GM19438 (cell line): Measurements from ENCODE around the gene RHBDL2.
"Not testable (repeated sequence)": the region's sequence is repeated elsewhere in the genome, so short reads cannot be mapped to it uniquely, and the experiment has no call there.

Experiments
- ATAC-seq: cut with Tn5 transposase; IDR thresholded peaks from one replicate; pipeline ENCODE4 v1.9.1; 2021; ENCODE audit warnings: low read depth; ENCODE audit not compliant: unreplicated experiment

Gene RHBDL2

DNA sequence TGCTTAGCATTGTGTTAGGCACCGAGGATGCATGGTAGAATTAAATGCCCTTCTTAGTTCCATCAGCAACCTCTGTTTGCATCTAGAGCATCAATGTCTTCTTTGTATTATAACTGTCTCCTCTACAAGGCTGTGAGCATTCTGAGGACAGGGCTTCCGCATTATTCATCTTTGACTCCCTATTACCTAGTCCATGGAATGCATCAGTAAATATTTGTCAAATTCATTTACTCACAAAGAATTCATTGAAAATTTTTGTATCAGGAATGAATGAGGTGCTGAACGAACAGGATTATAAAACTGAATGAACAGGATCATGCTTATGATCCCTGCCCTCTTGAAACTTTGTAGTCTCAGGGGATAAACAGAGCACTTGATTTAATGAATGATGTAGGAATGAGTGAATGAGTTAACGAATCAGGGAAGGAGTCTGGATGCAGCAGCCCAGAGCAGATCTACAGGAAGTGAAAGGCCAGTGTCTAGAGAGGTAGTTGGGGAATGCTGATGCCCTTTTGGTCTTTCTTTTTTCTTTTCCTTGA is 2.8 kb downstream of the RHBDL2 start:
- ATAC-seq = no peak

DNA sequence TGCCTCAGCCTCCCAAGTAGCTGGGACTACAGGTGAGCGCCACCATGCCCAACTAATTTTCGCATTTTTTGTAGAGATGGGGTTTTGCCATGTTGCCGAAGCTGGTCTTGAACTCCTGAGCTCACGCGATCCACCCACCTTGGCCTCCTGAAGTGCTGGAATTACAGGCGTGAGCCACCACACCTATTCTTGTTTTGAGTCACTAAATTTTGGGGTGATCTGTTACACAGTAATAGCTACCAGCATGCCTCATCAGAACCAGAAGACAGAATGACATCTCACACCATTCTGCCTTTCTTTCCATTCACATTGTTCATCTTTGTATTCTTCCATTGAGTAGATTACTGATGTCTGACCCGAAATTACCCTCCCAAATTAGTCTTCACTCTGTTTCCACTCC is 9.1 kb downstream of the RHBDL2 start:
- no peak for ATAC-seq

DNA sequence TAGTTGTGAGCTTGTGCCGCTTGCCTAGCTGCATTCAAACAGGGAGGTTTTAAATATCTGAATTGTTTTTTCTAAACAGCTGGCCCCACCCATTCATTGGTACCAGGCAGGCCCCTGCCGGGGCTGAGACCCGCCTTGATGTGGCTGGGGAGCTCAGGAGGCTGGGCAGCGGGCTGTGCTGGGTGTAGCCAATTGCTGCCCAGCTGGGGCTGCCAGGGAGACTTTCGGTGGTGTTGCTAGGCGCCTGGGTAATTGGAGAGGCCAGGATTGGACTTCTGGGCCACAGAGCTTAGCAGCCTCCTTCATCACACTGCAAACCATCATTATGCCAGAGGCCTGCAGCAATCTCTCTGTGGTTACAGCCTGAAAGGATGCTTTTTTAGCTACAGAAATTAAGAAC is 12.2 kb downstream of the RHBDL2 start:
- ATAC-seq = no peak

DNA sequence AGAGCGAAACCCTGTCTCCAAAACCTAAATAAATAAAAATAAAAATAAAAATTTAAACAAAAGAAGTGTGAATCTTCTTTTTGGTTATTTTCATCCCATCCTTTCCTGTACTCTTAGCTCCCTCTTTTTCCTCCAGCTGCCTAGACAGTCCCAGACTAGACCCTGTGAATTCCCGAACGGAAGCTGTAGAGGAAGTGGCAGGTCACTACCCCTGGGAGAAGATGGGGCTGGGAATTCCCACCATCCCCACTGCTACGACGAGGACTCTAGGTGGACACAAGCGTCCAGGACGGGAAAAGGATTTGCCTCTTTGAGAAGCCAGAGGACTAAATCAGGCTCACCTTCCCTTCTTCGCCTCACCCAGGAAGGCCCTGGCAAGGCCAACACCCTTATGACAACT is 12.6 kb downstream of the RHBDL2 start:
- no peak for ATAC-seq

DNA sequence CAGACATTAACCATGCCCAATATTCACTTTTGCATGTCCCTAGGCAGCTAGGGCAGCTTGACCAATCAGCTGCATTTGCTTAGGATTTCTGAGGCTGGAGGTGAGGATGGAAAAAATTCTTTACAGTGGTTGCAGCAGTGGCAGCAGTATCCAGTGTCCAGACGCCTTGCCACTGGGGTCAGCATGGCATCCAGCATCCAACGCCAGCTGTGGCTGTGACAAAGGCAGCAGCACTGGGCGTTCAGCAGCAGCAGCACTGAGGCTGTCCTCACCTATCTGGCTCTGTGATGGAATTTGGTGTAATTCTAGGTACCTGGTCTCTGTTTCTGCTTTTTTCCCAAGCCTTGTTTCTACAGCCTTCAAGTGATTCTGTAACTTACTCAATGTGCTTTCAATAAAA is 15.5 kb downstream of the RHBDL2 start:
- no peak for ATAC-seq

DNA sequence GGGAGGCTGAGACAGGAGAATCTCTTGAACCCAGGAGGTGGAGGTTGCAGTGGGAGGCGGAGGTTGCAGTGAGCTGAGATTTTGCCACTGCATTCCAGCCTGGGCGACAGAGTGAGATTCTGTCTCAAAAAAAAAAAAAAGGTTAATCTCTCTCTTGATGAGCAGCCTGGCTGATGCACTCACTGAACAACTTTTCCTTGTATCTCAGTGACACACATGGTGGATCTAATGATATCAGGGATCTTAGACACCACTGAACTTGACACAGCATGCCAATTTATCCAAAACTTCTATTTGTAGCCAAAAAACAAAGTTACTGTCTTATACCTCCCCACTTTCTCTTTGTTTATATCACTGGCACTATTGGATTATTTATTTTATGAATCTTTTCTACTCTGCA is 16.2 kb downstream of the RHBDL2 start:
- no peak for ATAC-seq

DNA sequence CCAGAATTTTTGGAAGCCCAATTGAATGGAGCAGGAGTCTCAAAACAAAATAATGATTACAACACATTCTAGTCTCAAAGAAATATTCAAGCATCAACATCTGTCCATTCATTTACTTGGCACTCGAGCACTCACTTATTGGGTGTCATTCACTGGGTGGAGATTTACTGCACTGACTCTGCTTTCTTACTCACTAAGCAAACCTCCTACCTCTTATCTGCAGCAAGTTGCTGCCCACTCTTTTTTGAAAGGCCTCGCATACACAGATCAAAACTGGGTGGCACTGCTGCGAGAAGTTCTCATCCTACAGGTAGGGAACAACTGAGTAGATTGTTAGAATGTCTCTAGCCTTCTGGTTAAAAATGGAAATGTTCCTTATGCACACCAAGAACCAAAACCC is 18.0 kb downstream of the RHBDL2 start:
- ATAC-seq = no peak

DNA sequence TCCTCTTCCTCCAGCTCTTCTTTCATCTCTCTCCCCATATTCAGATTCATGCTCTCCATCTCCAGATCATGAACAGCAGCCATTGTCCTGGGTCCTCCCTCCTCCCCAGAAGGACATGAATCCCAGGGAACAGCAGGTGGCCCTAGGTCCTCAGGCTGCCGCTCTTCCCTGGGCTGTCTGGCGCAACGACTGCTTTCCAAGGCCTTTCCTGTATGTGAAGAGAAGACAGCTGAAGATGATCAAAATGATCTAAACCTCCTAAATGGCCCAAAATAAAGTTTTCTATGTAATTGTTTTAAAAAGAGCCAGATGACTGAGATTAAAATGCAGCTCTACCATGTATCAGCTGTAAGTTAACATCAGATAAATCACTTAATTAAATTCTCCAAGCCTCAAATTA is 22.5 kb downstream of the RHBDL2 start:
- ATAC-seq = no peak

DNA sequence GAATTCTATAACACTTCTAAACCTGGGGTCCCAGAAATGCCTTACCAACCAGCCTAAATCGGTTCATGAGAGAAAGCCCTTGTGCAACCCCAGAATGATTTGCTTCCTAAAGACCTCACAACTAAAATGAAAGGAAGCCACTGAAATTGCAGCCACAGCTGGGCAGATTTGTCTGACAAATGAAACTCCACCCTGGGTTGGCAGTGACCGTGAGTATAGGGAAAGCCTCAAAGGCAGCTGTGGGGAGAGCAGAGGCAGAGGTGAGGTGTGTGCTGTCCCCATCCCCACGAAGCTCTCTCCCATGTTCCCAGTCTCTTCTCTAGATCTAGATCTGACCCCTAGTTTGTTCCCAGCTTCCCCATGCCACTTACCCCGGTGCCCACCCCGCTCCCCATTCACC is 23.1 kb downstream of the RHBDL2 start:
- ATAC-seq = no peak

DNA sequence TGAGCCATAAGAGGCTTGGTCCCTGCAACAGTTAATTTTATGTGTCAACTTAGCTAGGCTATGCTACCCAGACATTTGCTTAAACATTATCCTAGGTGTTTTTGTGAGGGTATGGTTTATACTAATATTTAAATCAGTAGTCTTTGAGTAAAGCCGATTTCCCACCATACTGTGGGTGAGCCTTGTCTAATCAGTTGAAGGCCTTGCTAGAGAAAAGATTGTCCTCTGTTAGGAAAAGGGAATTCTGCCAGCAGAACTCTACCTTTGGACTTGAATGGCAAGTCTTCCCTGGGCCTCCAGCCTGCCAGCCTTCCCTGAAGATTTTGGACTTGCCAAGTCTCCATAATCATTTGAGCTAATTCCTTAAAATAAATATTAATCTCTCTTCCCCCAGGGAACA is 23.9 kb downstream of the RHBDL2 start:
- no peak for ATAC-seq

DNA sequence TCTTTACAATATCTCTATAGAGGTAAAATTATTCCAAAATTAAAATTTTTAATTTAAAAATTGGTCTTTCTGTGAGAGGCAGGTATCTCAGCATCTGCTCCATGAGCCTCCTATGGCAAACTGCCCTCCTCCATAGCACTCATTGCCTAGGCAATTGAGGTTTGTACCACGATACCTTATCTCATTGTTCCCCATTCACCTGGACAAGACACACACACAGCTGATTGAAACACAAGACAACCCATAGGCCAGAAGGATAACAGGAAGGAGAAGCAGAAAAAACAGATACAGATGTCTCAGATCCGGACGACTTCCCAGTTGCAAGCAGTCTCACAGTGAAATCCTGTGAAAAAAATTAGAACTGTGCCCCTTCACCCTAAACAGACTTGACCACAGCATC is 24.3 kb downstream of the RHBDL2 start:
- no peak for ATAC-seq

DNA sequence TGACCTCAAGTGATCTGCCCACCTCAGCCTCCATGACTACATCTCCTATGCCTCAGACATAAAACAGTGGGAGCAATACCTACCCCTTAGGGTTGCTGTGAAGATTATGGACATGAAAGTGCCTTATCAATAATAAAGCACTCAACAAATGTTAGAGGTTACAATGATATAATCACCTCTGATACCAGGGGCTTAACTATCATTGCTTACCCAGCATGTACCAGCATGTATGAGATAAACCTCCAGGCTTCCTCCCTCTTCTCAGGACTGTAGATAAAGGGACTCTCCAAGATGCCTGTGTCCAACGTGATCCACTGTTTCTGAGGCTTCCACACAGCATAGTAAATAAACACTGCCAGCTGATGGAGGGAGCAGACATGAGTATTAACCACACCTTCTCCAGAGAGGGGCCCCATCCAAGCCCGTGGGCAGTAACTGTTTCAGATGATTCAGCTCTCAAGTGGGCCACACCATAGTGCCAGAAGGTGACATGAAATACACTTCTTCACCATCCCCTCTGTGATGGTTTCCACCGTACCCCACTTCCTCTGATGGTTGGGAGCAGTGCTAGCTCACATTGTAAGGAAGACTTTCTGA is 26.2 kb downstream of the RHBDL2 start:
- no peak for ATAC-seq

DNA sequence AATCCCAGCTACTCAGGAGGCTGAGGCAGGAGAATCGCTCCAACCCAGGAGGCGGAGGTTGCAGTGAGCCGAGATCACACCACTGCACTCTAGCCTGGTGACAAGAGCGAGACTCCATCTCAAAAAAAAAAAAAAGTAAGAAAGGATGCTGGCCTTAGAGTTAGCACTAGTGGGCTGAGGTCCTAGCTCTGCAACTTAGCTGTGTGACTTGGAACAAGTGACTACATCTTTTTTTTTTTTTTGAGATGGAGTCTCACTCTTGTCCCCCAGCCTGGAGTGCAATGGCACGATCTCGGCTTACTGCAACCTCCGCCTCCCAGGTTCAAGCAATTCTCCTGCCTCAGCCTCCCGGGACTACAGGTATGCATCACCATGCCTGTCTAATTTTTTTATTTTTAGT is 26.7 kb downstream of the RHBDL2 start:
- not testable (repeated sequence) for ATAC-seq

DNA sequence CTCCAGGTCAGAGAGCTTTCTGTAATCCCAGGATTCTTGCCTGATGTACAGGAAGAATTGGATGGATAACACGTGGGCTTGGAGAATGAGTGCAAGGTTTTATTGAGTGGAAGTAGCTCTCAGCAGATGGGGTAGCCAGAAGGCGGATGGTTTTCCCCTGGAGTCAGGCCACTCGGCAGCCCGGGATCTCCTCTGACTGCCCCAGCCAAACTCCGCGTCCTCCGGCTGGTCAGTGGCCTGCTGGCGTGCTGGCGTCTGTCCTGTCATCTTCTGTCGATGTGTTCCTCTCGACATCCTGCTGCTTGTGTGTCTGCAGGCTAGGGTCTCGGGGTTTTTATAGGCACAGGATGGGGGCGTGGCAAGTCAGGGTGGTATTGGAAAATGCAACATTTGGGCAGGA is 32.8 kb downstream of the RHBDL2 start:
- no peak for ATAC-seq

DNA sequence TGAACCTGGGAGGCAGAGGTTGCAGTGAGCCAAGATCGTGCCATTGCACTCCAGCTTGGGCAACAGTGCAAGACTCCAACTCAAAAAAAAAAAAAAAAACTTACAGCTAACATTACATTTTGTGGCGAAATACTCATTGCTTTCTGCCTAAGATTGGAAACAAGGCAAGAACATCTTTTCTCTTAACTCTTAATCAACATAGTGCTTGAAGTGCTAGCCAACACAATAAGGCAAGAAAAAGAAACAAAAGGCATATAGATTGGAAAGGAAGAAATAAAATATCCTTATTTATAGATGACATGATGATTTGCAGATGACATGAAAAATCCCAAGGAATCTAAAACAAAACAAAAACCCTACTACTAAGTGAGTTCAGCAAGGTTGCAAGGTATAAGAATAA is 35.6 kb downstream of the RHBDL2 start:
- ATAC-seq = no peak

DNA sequence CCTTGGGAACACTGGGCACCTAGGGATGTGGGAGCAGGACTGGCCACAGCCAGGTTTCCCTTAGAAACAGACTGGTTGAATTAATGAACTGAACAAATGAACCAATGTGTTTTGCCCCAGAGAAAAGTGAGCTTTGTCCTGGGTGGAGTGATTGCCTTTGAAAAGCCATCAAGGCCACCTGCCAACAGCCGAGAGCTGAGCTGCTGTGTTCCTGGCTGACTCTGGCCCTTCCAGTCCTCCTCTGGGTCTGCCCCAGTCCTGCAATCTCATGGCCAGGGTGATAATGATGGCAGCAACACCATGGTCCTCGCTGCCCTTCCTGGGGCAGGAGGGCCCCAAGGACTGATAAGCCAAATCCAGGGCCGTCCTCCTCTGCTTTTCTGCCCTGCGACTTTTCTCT is 42.1 kb downstream of the RHBDL2 start:
- no peak for ATAC-seq

DNA sequence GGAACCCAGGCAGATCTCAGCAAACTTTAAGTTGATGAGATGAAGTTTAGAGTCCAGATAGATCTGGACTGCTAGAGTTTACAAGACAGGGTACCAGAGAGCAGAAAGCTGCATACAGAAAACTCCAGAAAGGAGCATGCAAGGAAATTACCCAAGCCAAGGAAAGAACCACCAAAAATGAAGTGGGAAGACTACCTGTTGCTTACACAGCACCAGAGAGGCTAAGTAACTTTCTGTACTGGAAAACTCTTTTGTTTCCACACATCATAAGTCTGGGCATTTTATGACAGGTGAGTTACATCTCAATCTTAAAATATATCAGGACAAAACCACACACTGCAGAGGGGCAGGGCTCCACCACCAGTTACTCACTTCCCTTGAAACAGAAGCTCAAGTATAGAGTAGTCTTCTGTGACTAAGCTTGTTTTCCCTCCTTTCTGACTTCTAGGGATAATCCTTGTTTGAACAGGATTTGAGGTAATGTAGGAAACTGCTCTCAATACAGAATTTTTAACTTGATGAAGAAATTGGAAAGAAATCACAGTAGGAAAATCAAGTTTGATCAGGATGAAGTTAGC is 42.9 kb downstream of the RHBDL2 start:
- no peak for ATAC-seq

DNA sequence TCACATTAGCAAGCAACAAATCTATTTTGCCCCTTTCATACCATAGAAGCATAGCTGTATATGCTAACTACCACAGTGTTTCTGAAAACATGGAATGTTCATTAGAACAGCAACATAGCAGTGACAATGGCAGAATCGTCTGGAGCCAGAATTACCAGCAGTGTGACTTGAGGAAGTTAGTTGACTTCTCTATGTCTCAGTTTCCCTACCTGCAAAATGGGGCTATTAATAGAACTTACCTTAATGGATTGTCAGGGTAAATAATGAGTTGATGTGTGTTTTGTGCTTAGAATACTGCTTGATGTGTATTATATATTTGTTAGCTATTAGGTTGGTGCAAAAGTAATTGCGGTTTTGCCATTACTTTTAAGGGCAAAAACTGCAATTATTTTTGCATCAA is 45.5 kb downstream of the RHBDL2 start:
- no peak for ATAC-seq

DNA sequence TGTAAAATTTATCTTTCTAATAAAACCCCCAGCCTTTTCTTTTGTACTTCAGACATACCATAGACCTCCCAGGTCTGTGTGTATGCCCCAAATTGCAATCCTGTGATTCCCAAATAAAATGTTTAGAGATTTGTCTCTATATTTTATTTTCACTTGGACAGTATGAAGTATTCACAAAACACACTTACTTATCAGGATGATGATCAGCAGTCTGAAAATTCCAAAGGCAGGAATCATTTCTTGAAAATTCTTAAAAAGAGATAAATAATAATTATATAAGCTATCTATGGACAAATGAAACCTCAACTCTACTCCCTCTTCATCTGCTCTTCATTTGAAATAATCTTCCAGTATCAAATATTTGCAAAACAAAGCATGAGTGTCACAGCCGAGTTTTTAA is 48.7 kb downstream of the RHBDL2 start:
- ATAC-seq = no peak

DNA sequence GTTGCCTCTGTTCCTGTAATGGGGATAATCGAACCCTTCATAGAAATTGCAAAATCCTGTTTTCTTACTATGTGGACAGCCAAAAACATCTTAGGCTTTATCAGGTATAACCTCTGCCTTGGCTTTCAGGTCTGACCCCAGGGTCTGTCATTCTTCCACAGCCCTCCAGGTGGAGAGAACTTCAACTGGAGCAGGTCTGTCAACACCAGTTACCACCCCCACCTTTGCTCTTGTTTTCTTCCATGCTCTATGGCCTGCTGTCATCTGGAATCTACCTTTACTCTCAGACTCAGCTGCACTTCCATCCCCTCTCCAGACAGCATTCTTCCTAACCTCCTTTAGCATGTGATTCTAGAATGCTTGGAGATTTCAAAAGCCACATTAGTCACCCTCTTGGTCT is 49.9 kb downstream of the RHBDL2 start:
- ATAC-seq = no peak

DNA sequence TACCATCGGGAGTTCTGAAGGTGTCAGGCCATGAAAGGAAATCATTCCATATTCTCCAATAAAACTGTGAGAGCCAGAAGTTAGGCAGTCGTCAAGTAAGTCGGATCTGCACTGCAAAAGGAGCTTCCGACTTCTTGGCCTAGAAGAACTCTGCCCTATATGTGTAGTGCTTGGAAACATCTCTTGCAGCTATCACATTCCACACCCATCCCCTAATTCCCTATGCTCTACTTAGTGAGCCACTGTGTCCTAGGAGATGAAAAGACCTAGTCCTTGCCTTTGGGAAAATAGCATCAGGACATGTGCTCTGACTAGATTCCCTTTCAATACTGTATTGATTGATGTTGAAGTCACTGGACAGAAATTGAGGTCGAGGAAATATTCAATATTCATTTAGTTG is 52.0 kb downstream of the RHBDL2 start:
- ATAC-seq = no peak

DNA sequence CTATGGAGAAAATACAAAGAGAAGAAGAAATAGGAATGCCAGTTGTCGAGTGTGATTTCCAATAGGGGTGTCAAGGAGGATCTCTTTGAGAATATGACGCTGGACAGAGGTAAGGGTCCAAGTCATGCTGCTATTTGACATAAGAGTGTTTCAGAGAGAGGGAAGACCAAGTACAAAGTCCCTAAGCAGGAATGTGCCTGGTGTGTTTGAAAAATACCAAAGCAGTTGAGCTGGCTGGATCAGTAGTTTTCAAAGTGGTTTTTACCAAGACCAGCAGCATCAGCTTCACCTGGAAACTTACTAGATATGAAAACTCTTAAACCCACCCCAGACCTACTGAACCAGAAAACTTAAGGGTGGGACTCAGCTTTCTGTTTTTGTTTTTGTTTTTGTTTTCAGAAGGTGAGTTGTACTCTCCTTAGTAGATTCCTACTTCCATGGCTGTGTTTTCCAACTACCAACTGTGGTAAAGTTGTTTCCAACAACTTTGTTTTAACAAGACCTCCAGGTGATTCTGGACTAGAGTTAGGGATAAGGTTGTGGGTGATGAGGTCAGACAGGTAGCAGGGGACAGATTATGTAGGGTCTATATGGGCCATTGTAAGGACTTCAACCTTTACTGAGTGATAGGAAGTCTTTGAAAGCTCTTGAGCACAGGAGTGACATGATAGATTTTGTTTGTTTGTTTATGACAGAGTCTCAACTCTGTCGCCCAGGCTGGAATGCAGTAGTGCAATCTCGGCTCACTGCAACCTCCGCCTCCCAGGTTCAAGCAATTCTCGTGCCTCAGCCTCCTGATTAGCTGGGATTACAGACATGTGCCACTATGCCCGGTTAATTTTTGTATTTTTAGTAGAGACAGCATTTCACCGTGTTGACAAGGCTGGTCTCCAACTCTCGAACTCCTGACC is 53.0 kb downstream of the RHBDL2 start:
- no peak for ATAC-seq
